Measurements from ENCODE around the gene NRL.

The NRL gene

GRCh38 chr14:24078146-24078545 lies 36.6 kb downstream of the NRL start:
- in situ Hi-C loops (cut with HindIII; ENCODE audit: low pct_ligation_motif_present, low sequenced_read_pairs), result no loop called here
- TF ChIP-seq, protein P1, sequence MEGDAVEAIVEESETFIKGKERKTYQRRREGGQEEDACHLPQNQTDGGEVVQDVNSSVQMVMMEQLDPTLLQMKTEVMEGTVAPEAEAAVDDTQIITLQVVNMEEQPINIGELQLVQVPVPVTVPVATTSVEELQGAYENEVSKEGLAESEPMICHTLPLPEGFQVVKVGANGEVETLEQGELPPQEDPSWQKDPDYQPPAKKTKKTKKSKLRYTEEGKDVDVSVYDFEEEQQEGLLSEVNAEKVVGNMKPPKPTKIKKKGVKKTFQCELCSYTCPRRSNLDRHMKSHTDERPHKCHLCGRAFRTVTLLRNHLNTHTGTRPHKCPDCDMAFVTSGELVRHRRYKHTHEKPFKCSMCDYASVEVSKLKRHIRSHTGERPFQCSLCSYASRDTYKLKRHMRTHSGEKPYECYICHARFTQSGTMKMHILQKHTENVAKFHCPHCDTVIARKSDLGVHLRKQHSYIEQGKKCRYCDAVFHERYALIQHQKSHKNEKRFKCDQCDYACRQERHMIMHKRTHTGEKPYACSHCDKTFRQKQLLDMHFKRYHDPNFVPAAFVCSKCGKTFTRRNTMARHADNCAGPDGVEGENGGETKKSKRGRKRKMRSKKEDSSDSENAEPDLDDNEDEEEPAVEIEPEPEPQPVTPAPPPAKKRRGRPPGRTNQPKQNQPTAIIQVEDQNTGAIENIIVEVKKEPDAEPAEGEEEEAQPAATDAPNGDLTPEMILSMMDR (IDR thresholded peaks at IDR 0.05; ENCODE audit: low read depth, low read length, missing control alignments), result no peak
- Histone ChIP-seq H3K27me3 (replicated peaks) (peaks cover 29% of the 10 kb centered on the region), H3K4me3 (ENCODE audit: low read depth, low read length) (no peak overlapping the region), H3K36me3 (replicated peaks) (no peaks in the 10 kb centered on the region), H3K27ac (no peak overlapping the region)
- DNase-seq, result no peak

DNA sequence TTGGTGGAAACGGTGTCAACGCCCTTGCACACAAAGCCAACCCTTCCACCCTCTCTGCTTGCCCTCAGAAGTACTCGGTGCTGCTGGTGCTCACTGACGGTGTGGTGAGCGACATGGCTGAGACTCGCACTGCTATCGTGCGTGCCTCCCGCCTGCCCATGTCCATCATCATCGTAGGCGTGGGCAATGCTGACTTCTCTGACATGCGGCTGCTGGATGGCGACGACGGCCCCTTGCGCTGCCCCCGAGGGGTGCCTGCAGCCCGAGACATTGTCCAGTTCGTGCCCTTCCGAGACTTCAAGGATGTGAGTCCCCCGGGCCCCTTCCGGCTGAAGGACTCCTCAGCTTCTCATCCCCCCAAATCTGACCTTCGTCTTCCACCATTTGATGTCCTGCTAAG lies 37.7 kb downstream of the NRL start:
- Histone ChIP-seq H3K4me3 (ENCODE audit: low read depth, low read length) (no peak overlapping the region), H3K36me3 (replicated peaks) (no peaks in the 10 kb centered on the region), H3K27me3 (replicated peaks) (peaks cover 20% of the 10 kb centered on the region), H3K27ac (no peak overlapping the region)
- TF ChIP-seq, protein P1 (IDR thresholded peaks at IDR 0.05; ENCODE audit: low read depth, low read length, missing control alignments), result no peak
- in situ Hi-C loops (cut with HindIII; ENCODE audit: low pct_ligation_motif_present, low sequenced_read_pairs), result no loop called here
- no peak for DNase-seq

GRCh38 chr14:24076302-24076601 lies 38.5 kb downstream of the NRL start:
- DNase-seq, result no peak
- Histone ChIP-seq H3K27ac (no peak overlapping the region), H3K4me3 (ENCODE audit: low read depth, low read length) (no peak overlapping the region), H3K36me3 (replicated peaks) (no peaks in the 10 kb centered on the region), H3K27me3 (replicated peaks) (peaks cover 14% of the 10 kb centered on the region)
- TF ChIP-seq, protein P1 (IDR thresholded peaks at IDR 0.05; ENCODE audit: low read depth, low read length, missing control alignments), result no peak
- in situ Hi-C loops (cut with HindIII; ENCODE audit: low pct_ligation_motif_present, low sequenced_read_pairs), result no loop called here

DNA sequence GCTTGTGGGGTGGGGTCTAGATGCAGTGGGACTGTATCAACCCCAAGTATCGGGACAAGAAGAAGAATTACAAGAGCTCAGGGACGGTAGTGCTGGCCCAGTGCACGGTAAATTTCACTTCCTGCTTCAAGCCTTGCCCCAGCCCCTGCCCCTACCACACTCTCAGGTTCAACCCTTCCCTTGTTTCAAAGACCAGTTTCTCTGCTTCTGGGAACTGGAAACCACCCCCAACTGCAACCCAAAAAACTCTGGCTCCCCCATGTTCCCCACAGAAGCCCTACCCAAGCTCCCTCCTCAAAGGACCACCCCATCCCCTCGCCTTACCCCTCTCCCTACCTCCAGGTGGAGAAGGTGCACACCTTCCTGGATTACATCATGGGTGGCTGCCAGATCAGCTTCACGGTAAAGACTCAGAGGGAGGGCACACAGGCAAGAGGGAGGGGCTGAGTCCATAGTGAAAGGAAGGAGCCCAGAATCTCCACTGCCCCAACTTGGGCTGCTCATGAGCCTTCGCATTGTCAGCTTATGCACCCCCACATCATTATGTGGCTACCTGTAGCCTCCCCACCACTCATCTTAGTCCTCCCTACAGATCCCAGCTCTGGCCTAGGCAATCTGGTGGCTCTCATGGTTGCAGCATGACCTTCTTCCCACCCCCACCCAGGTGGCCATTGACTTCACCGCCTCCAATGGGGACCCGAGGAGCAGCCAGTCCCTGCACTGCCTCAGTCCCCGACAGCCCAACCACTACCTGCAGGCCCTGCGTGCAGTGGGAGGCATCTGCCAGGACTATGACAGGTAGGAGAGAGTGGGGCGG lies 39.1 kb downstream of the NRL start:
- no peaks in the 10 kb centered on the region for H3K36me3 ChIP-seq (replicated peaks)
- no peak for DNase-seq
- no peak overlapping the region for H3K4me3 ChIP-seq (ENCODE audit: low read depth, low read length)
- in situ Hi-C loops (cut with HindIII; ENCODE audit: low pct_ligation_motif_present, low sequenced_read_pairs), result no loop called here
- TF ChIP-seq, protein P1 (IDR thresholded peaks at IDR 0.05; ENCODE audit: low read depth, low read length, missing control alignments), result no peak
- no peak overlapping the region for H3K27ac ChIP-seq
- peaks cover 12% of the 10 kb centered on the region for H3K27me3 ChIP-seq (replicated peaks)

- TF ChIP-seq, protein P1 (IDR thresholded peaks at IDR 0.05; ENCODE audit: low read depth, low read length, missing control alignments), result no peak
- H3K4me3 ChIP-seq (ENCODE audit: low read depth, low read length), result no peak overlapping the region
- H3K36me3 ChIP-seq (replicated peaks), result no peaks in the 10 kb centered on the region
- H3K27ac ChIP-seq, result no peak overlapping the region
- H3K27me3 ChIP-seq (replicated peaks), result peaks cover 8% of the 10 kb centered on the region
- DNase-seq, result no peak
- in situ Hi-C loops (cut with HindIII; ENCODE audit: low pct_ligation_motif_present, low sequenced_read_pairs), result no loop called here
These were observed 39.9 kb downstream of the NRL start for GRCh38 chr14:24074625-24075484.

All from brain microvascular endothelial cell (primary cell).